ENCODE results near the gene C2orf68.
"Not testable (repeated sequence)": the region's sequence is repeated elsewhere in the genome, so short reads cannot be mapped to it uniquely, and the experiment has no call there.

C2orf68 gene

DNA sequence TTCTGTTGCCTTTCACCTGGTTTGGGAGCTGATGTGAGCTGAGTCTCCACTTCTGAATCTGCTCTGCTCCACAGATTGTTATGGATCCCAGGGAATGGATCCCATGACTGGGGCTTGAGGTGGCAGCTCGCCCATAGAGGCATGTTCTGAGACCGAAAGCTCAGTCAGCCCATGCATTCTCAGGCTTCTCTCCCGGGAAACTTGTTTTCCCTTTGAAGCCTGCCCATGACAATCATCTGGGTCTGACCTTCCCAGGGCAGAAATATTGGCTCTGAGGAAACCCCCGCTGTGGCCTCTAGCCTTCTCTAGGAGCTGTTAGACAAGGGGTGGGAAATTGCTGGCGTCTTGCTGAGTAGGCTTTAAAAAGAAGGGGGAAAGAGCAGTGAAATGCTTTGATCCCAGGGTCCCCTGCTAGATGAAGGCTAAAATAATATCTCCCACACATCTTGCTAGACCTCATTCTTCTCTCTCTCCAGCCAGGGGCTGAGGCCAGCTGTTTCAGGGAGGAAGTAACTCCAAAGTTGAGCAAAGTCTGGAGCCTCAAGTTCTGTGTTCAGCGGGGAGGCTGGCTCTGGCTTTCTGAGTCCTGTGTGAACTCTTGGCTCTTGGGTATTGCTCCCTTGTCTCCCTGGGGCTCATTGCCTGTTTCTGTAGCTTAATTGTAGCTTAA is 32.5 kb downstream of the C2orf68 start:
- no peak for DNase-seq

DNA sequence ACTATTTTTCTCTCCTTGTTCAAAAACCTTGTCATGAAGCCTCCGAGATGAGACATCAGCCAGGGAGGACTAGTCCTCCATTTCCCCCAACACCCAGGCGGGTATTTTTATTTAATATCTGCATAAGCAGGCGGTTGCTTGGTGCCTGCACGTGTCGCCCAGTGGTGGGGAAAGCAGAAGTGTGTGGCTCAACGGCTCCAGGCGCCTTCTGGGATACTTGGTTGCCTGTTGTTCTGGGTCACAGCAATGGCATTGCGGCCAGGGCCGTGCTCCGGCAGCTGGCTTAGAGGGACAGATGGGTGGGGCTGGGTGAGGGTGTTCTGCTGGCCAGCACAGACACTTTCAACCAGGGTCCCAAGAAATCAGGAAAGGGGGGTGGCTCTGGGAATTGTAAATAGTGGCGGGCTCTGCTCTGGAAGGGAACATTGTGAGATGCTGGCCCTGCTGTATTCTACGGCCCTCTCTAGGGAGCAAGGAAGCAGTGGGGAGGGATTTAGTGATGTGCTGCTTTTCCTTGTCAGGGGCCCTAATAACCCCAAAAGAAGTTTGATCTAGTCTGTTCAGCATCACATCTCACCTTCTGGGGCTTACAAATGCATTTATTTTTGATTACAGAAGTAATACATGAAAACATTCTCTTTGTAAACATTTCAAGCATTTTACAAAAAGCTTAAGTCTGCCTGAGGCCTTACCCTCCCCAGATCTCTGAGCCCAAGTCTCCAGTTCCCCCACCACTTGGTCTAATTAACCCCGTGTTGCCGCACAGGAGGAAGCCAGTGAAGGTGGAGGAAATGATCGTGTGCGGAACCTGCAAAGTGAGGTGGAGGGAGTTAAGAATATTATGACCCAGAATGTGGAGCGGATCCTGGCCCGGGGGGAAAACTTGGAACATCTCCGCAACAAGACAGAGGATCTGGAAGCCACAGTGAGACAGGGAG is 33.4 kb downstream of the C2orf68 start:
- DNase-seq: no peak

DNA sequence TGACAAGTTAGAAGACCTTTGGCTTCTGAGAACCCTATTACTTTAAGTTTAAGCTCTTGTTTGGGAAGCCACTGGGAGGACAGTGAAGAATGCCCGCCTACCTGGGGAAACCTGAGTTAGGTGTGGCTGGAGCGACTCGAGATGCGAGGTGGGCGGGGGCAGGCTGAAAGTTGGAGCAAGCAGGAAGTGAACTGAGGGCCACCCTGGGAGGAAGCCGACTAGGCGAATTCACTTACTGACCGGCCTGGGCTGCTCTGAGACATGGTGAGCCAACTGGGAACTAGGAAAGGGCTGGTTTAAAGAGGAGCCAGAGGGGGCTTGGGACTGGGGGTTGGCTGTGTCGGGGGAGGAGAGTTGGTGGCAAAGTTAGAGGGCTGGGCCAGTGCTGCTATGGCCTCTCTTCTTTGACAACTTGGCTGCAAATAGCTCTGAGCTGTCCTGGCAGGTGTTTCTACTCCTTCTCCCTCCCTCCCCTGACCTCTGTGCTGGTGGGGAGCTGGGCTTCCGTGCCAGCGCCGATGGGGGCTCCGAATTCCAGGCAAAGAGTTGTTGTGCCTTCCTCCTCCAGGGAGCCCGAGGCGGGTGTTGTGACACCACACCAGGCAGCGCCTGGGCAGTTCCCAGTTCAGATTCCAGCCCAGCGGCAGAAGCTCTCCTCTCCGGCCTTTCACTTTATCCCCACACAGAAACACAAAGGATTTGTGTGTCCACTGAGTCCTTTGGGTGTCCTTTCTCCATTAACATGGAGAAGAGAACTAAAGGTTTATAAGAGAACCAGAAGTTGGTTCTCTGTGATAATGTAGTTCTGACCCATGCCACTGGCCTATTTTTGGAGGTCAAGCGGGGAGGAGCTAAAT is 34.3 kb downstream of the C2orf68 start, which contains the start of gene VAMP8:
Gene VAMP8 (plus strand): TSS at position 201 of the 857 bp plus-strand sequence. CDS start 61 bp downstream, at position 262.
- DNase-seq: no peak

DNA sequence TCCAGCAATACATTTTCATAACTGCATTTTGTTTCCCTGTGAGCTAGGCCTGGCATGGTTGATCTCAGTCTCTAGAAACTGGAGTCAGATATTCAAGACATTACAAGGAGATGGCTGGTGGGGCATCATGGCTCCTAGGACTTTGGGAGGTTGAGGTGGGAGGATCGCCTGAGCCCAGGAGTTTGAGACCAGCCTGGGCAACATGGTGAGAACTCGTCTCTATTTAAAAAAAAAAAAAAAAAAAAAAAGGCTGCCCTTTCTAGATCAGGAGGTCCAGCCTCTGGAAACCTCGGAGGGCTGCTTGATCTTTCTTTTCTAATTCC is 34.8 kb downstream of the C2orf68 start:
- DNase-seq: no peak

- no peak for DNase-seq
Observed at GRCh38 chr2:85575739-85576138, 36.1 kb downstream of the C2orf68 start.

DNA sequence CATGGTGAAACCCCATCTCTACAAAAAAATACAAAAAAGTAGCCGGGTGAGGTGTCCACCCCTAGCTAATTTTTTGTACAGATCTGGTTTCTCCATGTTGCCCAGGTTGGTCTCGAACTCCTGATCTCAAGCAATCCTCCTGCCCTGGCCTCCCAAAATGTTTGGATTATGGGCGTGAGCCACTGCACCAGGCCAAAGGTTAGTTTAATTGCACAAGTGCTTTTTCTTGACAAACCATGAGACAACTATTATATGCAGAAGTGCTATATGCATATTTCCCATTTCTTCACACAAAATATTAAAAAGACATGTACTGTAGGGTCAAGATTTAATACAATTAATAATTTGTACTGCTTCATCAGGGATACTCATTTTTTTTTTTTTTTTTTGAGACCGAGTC is 45.6 kb downstream of the C2orf68 start:
- DNase-seq: no peak

GRCh38 chr2:85564144-85564563 is 47.7 kb downstream of the C2orf68 start:
- no peak for DNase-seq

- DNase-seq: peak; percentile 87
Observed at GRCh38 chr2:85561280-85562212, 50.3 kb downstream of the C2orf68 start, which contains the start of gene GGCX. Gene GGCX, minus strand, starts transcription at chr2:85561493. Its CDS starts 65 bp downstream, at chr2:85561428.

- no peak for DNase-seq
Observed at GRCh38 chr2:85560812-85561279, 51.0 kb downstream of the C2orf68 start.

GRCh38 chr2:85560403-85560726 is 51.5 kb downstream of the C2orf68 start:
- DNase-seq: not testable (repeated sequence)

GRCh38 chr2:85558160-85558559 is 53.7 kb downstream of the C2orf68 start:
- no peak for DNase-seq

GRCh38 chr2:85557130-85557529 is 54.7 kb downstream of the C2orf68 start:
- no peak for DNase-seq

Measured in amniotic stem cell (primary cell).